ENCODE data around the gene REEP1.

The REEP1 gene

GRCh38 chr2:86216575-86217555, 120.6 kb downstream of the REEP1 start:
- Histone ChIP-seq H3K27ac (ENCODE audit: insufficient read depth, low read depth, low read length, poor library complexity, severe bottlenecking) (no peak overlapping the region), H3K4me3 (ENCODE audit: insufficient read depth, low read depth, low read length) (no peak overlapping the region), H3K4me1 (ENCODE audit: control insufficient read depth, insufficient read depth, low read length) (peaks cover 5% of the 10 kb centered on the region), H3K27me3 (ENCODE audit: control insufficient read depth, insufficient read depth, low read length, poor library complexity, severe bottlenecking) (no peaks in the 10 kb centered on the region), H3K9me3 (ENCODE audit: control insufficient read depth, low read length) (no peaks in the 10 kb centered on the region), H3K36me3 (ENCODE audit: control insufficient read depth, insufficient read depth, low read length) (peaks cover 4% of the 10 kb centered on the region)
- 91 to 93% methylated on average over 12 of the region's 13 CpGs for WGBS, 2 experiments

GRCh38 chr2:86214503-86214832, 123.0 kb downstream of the REEP1 start:
- Histone ChIP-seq H3K4me3 (ENCODE audit: insufficient read depth, low read depth, low read length) (no peak overlapping the region), H3K4me1 (ENCODE audit: control insufficient read depth, insufficient read depth, low read length) (no peaks in the 10 kb centered on the region), H3K36me3 (ENCODE audit: control insufficient read depth, insufficient read depth, low read length) (peaks cover 8% of the 10 kb centered on the region), H3K27me3 (ENCODE audit: control insufficient read depth, insufficient read depth, low read length, poor library complexity, severe bottlenecking) (no peaks in the 10 kb centered on the region), H3K9me3 (ENCODE audit: control insufficient read depth, low read length) (no peaks in the 10 kb centered on the region), H3K27ac (ENCODE audit: insufficient read depth, low read depth, low read length, poor library complexity, severe bottlenecking) (no peak overlapping the region)
- WGBS, 2 experiments: 95 to 100% methylated on average over 1 to 2 of the region's 2 CpGs

GRCh38 chr2:86213699-86214502, 123.5 kb downstream of the REEP1 start:
- H3K36me3 ChIP-seq (ENCODE audit: control insufficient read depth, insufficient read depth, low read length): peaks cover 14% of the 10 kb centered on the region
- WGBS, 2 experiments: 91 to 94% methylated on average over 3 to 4 of the region's 4 CpGs
- no peak overlapping the region for H3K27ac ChIP-seq (ENCODE audit: insufficient read depth, low read depth, low read length, poor library complexity, severe bottlenecking)

GRCh38 chr2:86213056-86213455, 124.4 kb downstream of the REEP1 start:
- 88 to 97% methylated on average over 1 of the region's 1 CpG for WGBS, 2 experiments

More at GRCh38 chr2:86213699-86214502, 123.5 kb downstream of the REEP1 start:
- Histone ChIP-seq H3K9me3 (ENCODE audit: control insufficient read depth, low read length) (no peaks in the 10 kb centered on the region), H3K4me3 (ENCODE audit: insufficient read depth, low read depth, low read length) (no peak overlapping the region), H3K27me3 (ENCODE audit: control insufficient read depth, insufficient read depth, low read length, poor library complexity, severe bottlenecking) (no peaks in the 10 kb centered on the region), H3K4me1 (ENCODE audit: control insufficient read depth, insufficient read depth, low read length) (no peaks in the 10 kb centered on the region)

GRCh38 chr2:86211796-86212188, 125.6 kb downstream of the REEP1 start:
- H3K36me3 ChIP-seq (ENCODE audit: control insufficient read depth, insufficient read depth, low read length): peaks cover 29% of the 10 kb centered on the region
- H3K4me3 ChIP-seq (ENCODE audit: insufficient read depth, low read depth, low read length): no peak overlapping the region
- H3K27ac ChIP-seq (ENCODE audit: insufficient read depth, low read depth, low read length, poor library complexity, severe bottlenecking): no peak overlapping the region
- H3K9me3 ChIP-seq (ENCODE audit: control insufficient read depth, low read length): no peaks in the 10 kb centered on the region
- no peaks in the 10 kb centered on the region for H3K4me1 ChIP-seq (ENCODE audit: control insufficient read depth, insufficient read depth, low read length)
- 88 to 98% methylated on average over 1 to 2 of the region's 2 CpGs for WGBS, 2 experiments
- H3K27me3 ChIP-seq (ENCODE audit: control insufficient read depth, insufficient read depth, low read length, poor library complexity, severe bottlenecking): no peaks in the 10 kb centered on the region

More at GRCh38 chr2:86213056-86213455, 124.4 kb downstream of the REEP1 start:
- no peak overlapping the region for H3K4me3 ChIP-seq (ENCODE audit: insufficient read depth, low read depth, low read length)
- no peaks in the 10 kb centered on the region for H3K4me1 ChIP-seq (ENCODE audit: control insufficient read depth, insufficient read depth, low read length)
- H3K9me3 ChIP-seq (ENCODE audit: control insufficient read depth, low read length): no peaks in the 10 kb centered on the region
- peaks cover 20% of the 10 kb centered on the region for H3K36me3 ChIP-seq (ENCODE audit: control insufficient read depth, insufficient read depth, low read length)
- no peak overlapping the region for H3K27ac ChIP-seq (ENCODE audit: insufficient read depth, low read depth, low read length, poor library complexity, severe bottlenecking)
- no peaks in the 10 kb centered on the region for H3K27me3 ChIP-seq (ENCODE audit: control insufficient read depth, insufficient read depth, low read length, poor library complexity, severe bottlenecking)

GRCh38 chr2:86211033-86211795, 126.2 kb downstream of the REEP1 start:
- 97 to 100% methylated on average over 2 of the region's 2 CpGs for WGBS, 2 experiments
- no peak overlapping the region for H3K27ac ChIP-seq (ENCODE audit: insufficient read depth, low read depth, low read length, poor library complexity, severe bottlenecking)
- H3K9me3 ChIP-seq (ENCODE audit: control insufficient read depth, low read length): no peaks in the 10 kb centered on the region
- H3K4me3 ChIP-seq (ENCODE audit: insufficient read depth, low read depth, low read length): no peak overlapping the region
- peaks cover 29% of the 10 kb centered on the region for H3K36me3 ChIP-seq (ENCODE audit: control insufficient read depth, insufficient read depth, low read length)
- no peaks in the 10 kb centered on the region for H3K4me1 ChIP-seq (ENCODE audit: control insufficient read depth, insufficient read depth, low read length)
- no peaks in the 10 kb centered on the region for H3K27me3 ChIP-seq (ENCODE audit: control insufficient read depth, insufficient read depth, low read length, poor library complexity, severe bottlenecking)

GRCh38 chr2:86204458-86204857, 133.0 kb downstream of the REEP1 start:
- 92 to 94% methylated on average over 7 of the region's 7 CpGs for WGBS, 2 experiments

GRCh38 chr2:86203614-86204013, 133.8 kb downstream of the REEP1 start:
- no peak overlapping the region for H3K4me3 ChIP-seq (ENCODE audit: insufficient read depth, low read depth, low read length)
- H3K27me3 ChIP-seq (ENCODE audit: control insufficient read depth, insufficient read depth, low read length, poor library complexity, severe bottlenecking): no peaks in the 10 kb centered on the region
- H3K36me3 ChIP-seq (ENCODE audit: control insufficient read depth, insufficient read depth, low read length): peaks cover 13% of the 10 kb centered on the region
- no peak overlapping the region for H3K27ac ChIP-seq (ENCODE audit: insufficient read depth, low read depth, low read length, poor library complexity, severe bottlenecking)
- WGBS, 2 experiments: 93 to 97% methylated on average over 1 of the region's 1 CpG
- H3K9me3 ChIP-seq (ENCODE audit: control insufficient read depth, low read length): no peaks in the 10 kb centered on the region
- peaks cover 5% of the 10 kb centered on the region for H3K4me1 ChIP-seq (ENCODE audit: control insufficient read depth, insufficient read depth, low read length)

More at GRCh38 chr2:86204458-86204857, 133.0 kb downstream of the REEP1 start:
- Histone ChIP-seq H3K27me3 (ENCODE audit: control insufficient read depth, insufficient read depth, low read length, poor library complexity, severe bottlenecking) (no peaks in the 10 kb centered on the region), H3K4me3 (ENCODE audit: insufficient read depth, low read depth, low read length) (no peak overlapping the region), H3K9me3 (ENCODE audit: control insufficient read depth, low read length) (no peaks in the 10 kb centered on the region), H3K36me3 (ENCODE audit: control insufficient read depth, insufficient read depth, low read length) (peaks cover 21% of the 10 kb centered on the region), H3K4me1 (ENCODE audit: control insufficient read depth, insufficient read depth, low read length) (peaks cover 5% of the 10 kb centered on the region), H3K27ac (ENCODE audit: insufficient read depth, low read depth, low read length, poor library complexity, severe bottlenecking) (no peak overlapping the region)

- H3K27ac ChIP-seq (ENCODE audit: insufficient read depth, low read depth, low read length, poor library complexity, severe bottlenecking): no peak overlapping the region
- H3K36me3 ChIP-seq (ENCODE audit: control insufficient read depth, insufficient read depth, low read length): peaks cover 5% of the 10 kb centered on the region
- H3K27me3 ChIP-seq (ENCODE audit: control insufficient read depth, insufficient read depth, low read length, poor library complexity, severe bottlenecking): no peaks in the 10 kb centered on the region
- H3K4me1 ChIP-seq (ENCODE audit: control insufficient read depth, insufficient read depth, low read length): peaks cover 5% of the 10 kb centered on the region
- H3K4me3 ChIP-seq (ENCODE audit: insufficient read depth, low read depth, low read length): no peak overlapping the region
- no peaks in the 10 kb centered on the region for H3K9me3 ChIP-seq (ENCODE audit: control insufficient read depth, low read length)
- 82 to 85% methylated on average over 9 of the region's 9 CpGs for WGBS, 2 experiments
Measured at GRCh38 chr2:86202702-86203101, 134.7 kb downstream of the REEP1 start.
